ENCODE measurements around the gene RASAL2.

- no peak for TF ChIP-seq CTCF (IDR thresholded peaks at IDR 0.05)
- TF ChIP-seq POLR2A (IDR thresholded peaks at IDR 0.05), result no peak
Observed at GRCh38 chr1:178109348-178110143, 15.6 kb downstream of the RASAL2 start.
